Fibroblast of skin of scalp (primary cell): ENCODE measurements around the gene SSH3.

Source experiments
- DNase-seq: peaks from one replicate; pipeline ENCODE4 v3.0.0-alpha.2; 2013

The SSH3 gene

DNA sequence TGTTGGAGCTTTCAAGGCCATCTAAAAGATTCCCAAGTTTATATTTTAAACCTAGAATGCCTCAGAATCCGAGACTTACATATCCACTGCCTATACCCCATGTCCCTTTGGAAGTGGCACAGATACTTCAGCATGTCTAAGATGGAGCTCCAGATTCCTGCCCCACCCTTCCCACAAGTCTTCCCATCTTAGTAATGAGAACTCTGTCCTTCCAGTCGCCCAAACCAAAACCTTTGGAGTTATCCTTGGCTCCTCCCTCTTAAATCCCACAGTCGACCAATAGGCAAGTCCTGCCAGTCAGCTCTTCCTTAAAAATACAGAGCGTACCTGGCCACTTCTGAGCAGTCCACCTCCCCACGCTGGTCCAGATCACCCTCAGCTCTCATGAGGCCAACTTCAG lies 45.7 kb downstream of the SSH3 start:
- no peak for DNase-seq

DNA sequence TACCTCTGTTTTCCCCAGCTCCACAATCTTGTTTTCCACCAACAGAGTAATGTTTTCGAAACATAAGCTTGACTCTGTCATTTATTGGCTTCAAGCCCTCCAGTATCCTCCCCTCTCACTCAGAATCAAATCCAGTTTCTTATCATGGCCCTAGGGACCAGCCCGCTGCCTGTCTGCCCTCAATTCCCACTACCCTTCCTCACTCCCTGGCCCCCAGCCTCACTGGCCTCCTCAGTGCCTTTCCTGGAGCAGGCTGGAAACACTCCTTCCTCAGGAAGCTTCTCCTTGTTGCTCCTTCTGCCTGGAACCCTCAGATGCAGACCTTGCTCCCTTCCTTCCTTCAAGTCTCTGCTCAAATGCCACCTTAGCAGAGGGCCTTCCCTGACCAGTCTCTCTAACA lies 46.1 kb downstream of the SSH3 start:
- no peak for DNase-seq

GRCh38 chr11:67349928-67350465 lies 46.7 kb downstream of the SSH3 start:
- no peak for DNase-seq

DNA sequence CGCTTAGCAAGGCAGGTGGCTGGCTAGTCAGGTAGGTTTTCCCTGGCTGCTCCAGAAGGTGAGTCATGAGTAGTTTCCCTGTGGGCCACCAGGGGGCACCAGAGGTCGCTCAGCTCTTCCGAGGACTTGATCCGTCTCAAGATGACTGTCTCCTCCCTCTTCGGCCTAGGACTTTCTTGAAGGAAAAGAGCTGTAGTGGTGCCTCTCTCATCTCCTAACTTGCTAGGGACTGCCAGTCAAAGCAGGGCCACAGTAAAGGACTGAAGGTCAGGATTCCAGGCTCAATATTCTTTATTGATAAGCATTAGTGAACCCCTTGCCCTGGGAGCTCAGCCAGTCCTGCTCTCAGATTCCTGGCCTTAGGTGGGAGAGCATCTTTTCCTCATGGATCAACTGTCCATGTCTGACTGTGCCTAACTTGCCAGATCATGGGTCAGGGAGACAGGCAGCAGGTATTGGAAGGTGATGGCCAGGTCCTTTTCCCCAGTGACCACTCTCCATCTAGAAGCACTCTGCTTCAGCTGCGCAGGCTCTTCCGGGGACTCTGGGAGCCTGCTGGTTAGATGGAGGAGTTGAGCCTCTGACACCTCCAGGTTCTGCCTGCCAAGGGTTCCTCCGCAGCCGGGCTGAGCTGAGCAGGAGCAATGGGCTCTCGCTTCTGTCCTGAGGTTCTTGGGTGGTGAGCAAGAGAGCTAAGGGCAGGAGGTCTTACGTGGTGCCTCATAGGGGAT lies 48.1 kb downstream of the SSH3 start:
- peak; percentile 78 for DNase-seq

GRCh38 chr11:67352546-67353316 lies 49.4 kb downstream of the SSH3 start:
- DNase-seq = no peak

- peak; percentile 97 for DNase-seq
These were observed 50.2 kb downstream of the SSH3 start, which contains the start of gene POLD4 for GRCh38 chr11:67353317-67354074. POLD4 (minus strand) TSS chr11:67353546; CDS start chr11:67353399, 147 bp downstream.

- DNase-seq = peak; percentile 93
These were observed 51.0 kb downstream of the SSH3 start for GRCh38 chr11:67354075-67355022.

- DNase-seq = no peak
These were observed 51.9 kb downstream of the SSH3 start for GRCh38 chr11:67355023-67355793.

DNA sequence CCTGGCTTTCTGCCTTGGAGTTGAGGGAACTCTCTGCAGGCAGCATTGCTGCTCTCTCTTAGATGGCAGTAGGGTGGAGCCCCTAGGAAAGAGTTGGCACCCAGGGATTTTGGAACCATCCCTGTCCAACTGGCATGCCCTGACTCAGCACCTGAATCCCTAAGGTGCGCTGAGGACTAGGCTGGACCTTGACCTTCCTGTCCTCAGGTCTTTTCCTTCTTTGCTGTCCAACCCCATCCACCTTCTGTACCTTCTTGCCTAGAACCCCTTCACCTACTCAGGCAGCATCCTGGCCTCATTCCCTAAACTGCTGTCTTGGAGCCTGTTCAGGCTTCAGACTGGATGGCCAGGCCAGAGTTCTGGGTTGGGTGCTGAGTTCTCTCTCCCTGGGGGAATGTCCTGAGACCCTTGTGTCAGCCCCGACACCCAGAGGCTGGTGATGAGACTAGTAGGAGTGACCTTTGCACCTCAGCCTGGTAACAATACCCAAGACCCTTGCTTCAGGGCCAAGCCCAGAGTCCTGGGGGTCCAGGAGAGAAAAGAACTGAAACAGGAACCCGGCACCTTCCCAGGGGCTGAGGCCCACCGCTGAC lies 52.6 kb downstream of the SSH3 start:
- DNase-seq = no peak

GRCh38 chr11:67356387-67356863 lies 53.1 kb downstream of the SSH3 start:
- DNase-seq = no peak

GRCh38 chr11:67356864-67357561 lies 53.7 kb downstream of the SSH3 start:
- DNase-seq = peak; percentile 81

DNA sequence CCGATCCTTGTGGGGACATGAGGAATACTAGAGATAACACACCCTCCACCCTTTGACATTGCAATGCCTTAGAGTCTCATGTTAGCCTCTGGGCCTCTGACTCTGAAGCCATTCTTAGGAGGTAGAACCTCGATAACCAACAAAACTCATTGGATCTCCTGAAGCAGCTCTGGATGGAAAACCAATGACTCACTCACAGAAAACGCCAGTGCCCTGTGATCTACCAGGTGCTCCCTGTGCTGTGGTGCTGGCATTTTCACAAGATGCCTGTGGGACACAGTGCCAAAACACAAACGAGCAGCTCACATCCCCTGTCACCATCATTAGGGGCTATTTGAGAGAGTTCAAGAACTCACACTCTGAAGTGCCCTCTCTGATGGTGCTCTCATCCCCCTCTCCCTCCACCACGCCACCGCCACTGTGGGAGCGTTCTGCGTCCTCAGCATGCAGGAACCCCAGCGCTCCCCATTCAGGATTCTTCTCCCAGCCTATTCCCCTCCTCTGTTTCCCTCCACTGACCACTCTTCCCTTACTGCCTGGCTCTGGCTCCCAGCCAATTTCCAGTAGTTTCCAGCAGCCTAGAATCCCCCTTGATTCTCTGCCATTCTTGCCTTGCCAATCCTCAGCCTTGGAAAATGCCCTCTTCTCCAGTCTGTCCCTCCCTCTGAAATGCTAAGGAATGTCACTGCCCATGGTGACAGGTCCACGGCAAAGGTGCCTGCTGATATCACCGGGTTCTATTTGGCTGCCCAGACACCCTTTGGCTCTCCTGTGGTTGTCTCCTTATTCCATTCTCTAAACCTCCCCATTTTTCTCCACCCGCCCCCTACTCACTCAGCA lies 54.7 kb downstream of the SSH3 start:
- no peak for DNase-seq
